CD14-positive monocyte (primary cell): Measurements from ENCODE around the gene OLFM1. TPM values are rescaled to one million over a fixed set of nuclear protein-coding genes. Genes with fewer than 3 reads are reported as not detected.

Source experiments
- DNase-seq, 3 donors: peaks; one replicate each; pipeline ENCODE4 v3.0.0-alpha.2; 2011 to 2022
- H2AFZ ChIP-seq: 2 replicates; pipeline ENCODE4 v1.6.0; 2012; ENCODE audit warnings: mild to moderate bottlenecking, low read depth, low read length, inconsistent platforms; ENCODE audit not compliant: insufficient read depth, poor library complexity, severe bottlenecking
- H3K27ac ChIP-seq, 2 donors: 1 replicate in 1 of 2; 2 replicates in 1 of 2; pipeline ENCODE4 v1.5.1; 2012 to 2013; ENCODE audit warnings: low read length in 2 of 2, control low read depth in 1 of 2, inconsistent platforms in 1 of 2, low read depth in 1 of 2, mild to moderate bottlenecking in 1 of 2
- H3K27me3 ChIP-seq, 2 donors: one replicate each; pipeline versions ENCODE4 v1.6.0 to v1.6.1; 2011 to 2013; ENCODE audit warnings: low read length in 2 of 2; ENCODE audit not compliant: control insufficient read depth in 2 of 2, insufficient read depth in 2 of 2
- H3K36me3 ChIP-seq, 2 donors: replicated peaks in 1 of 2; 1 replicate in 1 of 2; 2 replicates in 1 of 2; pipeline versions ENCODE4 v1.5.1 to v1.6.1; 2012 to 2013; ENCODE audit warnings: low read length in 2 of 2, control low read depth in 1 of 2, inconsistent platforms in 1 of 2, mild to moderate bottlenecking in 1 of 2; ENCODE audit not compliant: insufficient read depth in 2 of 2, control insufficient read depth in 1 of 2
- H3K4me1 ChIP-seq, 2 donors: 1 replicate in 1 of 2; 2 replicates in 1 of 2; pipeline versions ENCODE4 v1.5.1 to v1.6.1; 2012 to 2013; ENCODE audit warnings: low read length in 2 of 2, control low read depth in 1 of 2, inconsistent platforms in 1 of 2, mild to moderate bottlenecking in 1 of 2, moderate library complexity in 1 of 2; ENCODE audit not compliant: insufficient read depth in 2 of 2, control insufficient read depth in 1 of 2
- H3K4me2 ChIP-seq: replicated peaks from 2 replicates; pipeline ENCODE3; 2012; ENCODE audit warnings: low read length, moderate library complexity, mild to moderate bottlenecking; ENCODE audit not compliant: poor library complexity, severe bottlenecking; ENCODE audit errors: extremely low read depth
- H3K4me3 ChIP-seq, 3 experiments: fragments of 200-600 bp in 1 of 3; sonication (generic) in 1 of 3; replicated peaks in 1 of 3; 1 replicate in 2 of 3; 2 replicates in 1 of 3; pipeline ENCODE4 v1.5.1; 2011 to 2013; ENCODE audit warnings: low read length in 3 of 3, mild to moderate bottlenecking in 3 of 3, control low read depth in 2 of 3, low read depth in 2 of 3, inconsistent platforms in 1 of 3, moderate library complexity in 1 of 3
- H3K79me2 ChIP-seq: 2 replicates; pipeline ENCODE4 v1.6.0; 2012; ENCODE audit warnings: mild to moderate bottlenecking, control low read depth, inconsistent platforms, low read length, moderate library complexity; ENCODE audit not compliant: insufficient read depth
- H3K9ac ChIP-seq: 2 replicates; pipeline ENCODE4 v1.6.0; 2017; ENCODE audit warnings: low read length, mild to moderate bottlenecking; ENCODE audit not compliant: insufficient read depth, poor library complexity, severe bottlenecking
- H3K9me3 ChIP-seq, 2 donors: replicated peaks in 1 of 2; 1 replicate in 1 of 2; 2 replicates in 1 of 2; pipeline versions ENCODE4 v1.5.1 to v1.6.1; 2012 to 2013; ENCODE audit warnings: low read length in 2 of 2, control low read depth in 1 of 2; ENCODE audit not compliant: control insufficient read depth in 1 of 2, insufficient read depth in 1 of 2
- H4K20me1 ChIP-seq: 2 replicates; pipeline ENCODE4 v1.6.0; 2012; ENCODE audit warnings: mild to moderate bottlenecking, low read length, control low read depth, moderate library complexity; ENCODE audit not compliant: insufficient read depth
- H3K27ac Mint-ChIP-seq, 7 donors: one replicate each; pipeline ENCODE4 v1.8.0; 2020; ENCODE audit warnings: mild to moderate bottlenecking in 7 of 7, mixed read lengths in 7 of 7, moderate library complexity in 6 of 7, inconsistent platforms in 2 of 7
- H3K27me3 Mint-ChIP-seq, 3 donors: one replicate each; pipeline ENCODE4 v1.8.0; 2021 to 2022; ENCODE audit warnings: low read depth in 3 of 3, mild to moderate bottlenecking in 3 of 3, mixed read lengths in 3 of 3, moderate library complexity in 3 of 3, inconsistent platforms in 1 of 3
- H3K36me3 Mint-ChIP-seq, 2 donors: one replicate each; pipeline ENCODE4 v1.8.0; 2020; ENCODE audit warnings: mixed read lengths in 2 of 2, inconsistent platforms in 1 of 2, mild to moderate bottlenecking in 1 of 2
- H3K4me1 Mint-ChIP-seq: one replicate; pipeline ENCODE4 v1.8.0; 2020; ENCODE audit warnings: mild to moderate bottlenecking, mixed read lengths
- H3K4me3 Mint-ChIP-seq, 2 donors: one replicate each; pipeline ENCODE4 v1.8.0; 2020; ENCODE audit warnings: mild to moderate bottlenecking in 2 of 2, mixed read lengths in 2 of 2, moderate library complexity in 1 of 2
- H3K9me3 Mint-ChIP-seq, 7 donors: one replicate each; pipeline ENCODE4 v1.8.0; 2020 to 2022; ENCODE audit warnings: mixed read lengths in 7 of 7, mild to moderate bottlenecking in 6 of 7, moderate library complexity in 6 of 7, inconsistent platforms in 2 of 7
- CTCF ChIP-seq: fragments of 200-600 bp; IDR thresholded peaks from one replicate; pipeline ENCODE4 v1.8.0; 2022; ENCODE audit warnings: antibody characterized with exemption, mild to moderate bottlenecking
- whole genome bisulfite sequencing: methylation state at CpG from one replicate; pipeline ENCODE4 v1.1.5; 2013; ENCODE audit warnings: missing lambda C conversion rate; ENCODE audit not compliant: insufficient coverage; 5-methylcytosine and 5-hydroxymethylcytosine counted together
- intact Hi-C, 2 donors: fragments of 100-400 bp; cut with micrococcal nuclease; formaldehyde crosslinking; loops; one replicate each; pipeline versions ENCODE4 v1.15.0 to v1.15.1; 2023
- polyA plus RNA-seq, 3 donors: library from polyadenylated mRNA; depleted of rRNA in 1 of 3; unstranded in 2 of 3; stranded (reverse) in 1 of 3; fragments of 300-500 nt in 2 of 3; fragments of >200 nt in 1 of 3; fragmentation: Illumina TruSeq in 2 of 3; gene quantifications; 1 replicate in 2 of 3; 2 replicates in 1 of 3; pipeline ENCODE4 v1.2.3, GENCODE V29; 2012 to 2021

The OLFM1 gene
- polyA plus RNA-seq, 3 donors: 7.6 to 10.9 (median 9.4) TPM

- H3K27me3 Mint-ChIP-seq: peaks cover 41 to 60% (median 50%) of the 10 kb centered on the region in 3 donors
- H3K36me3 Mint-ChIP-seq: peaks cover 0 to 1% of the 10 kb centered on the region in 2 donors
- H3K9ac ChIP-seq: no peak overlapping the region
- peak overlapping the region; percentile 56 for H3K4me2 ChIP-seq
- peaks cover 0 to 12% (median 7%) of the 10 kb centered on the region in 7 donors for H3K9me3 Mint-ChIP-seq
- no peaks in the 10 kb centered on the region for H3K79me2 ChIP-seq
- no peak overlapping the region for H2AFZ ChIP-seq
- H3K36me3 ChIP-seq: no peaks in the 10 kb centered on the region
- H3K4me1 ChIP-seq: no peaks in the 10 kb centered on the region
- H3K4me1 Mint-ChIP-seq: peaks cover 5% of the 10 kb centered on the region
- no peak overlapping the region for H3K27ac ChIP-seq
- intact Hi-C loops: no loop called here
- H3K9me3 ChIP-seq: peaks cover 1 to 4% of the 10 kb centered on the region in 2 donors
- H3K27me3 ChIP-seq: peaks cover 11 to 40% of the 10 kb centered on the region in 2 donors
- H4K20me1 ChIP-seq: no peaks in the 10 kb centered on the region
- 37% methylated on average over 15 of the region's 19 CpGs for WGBS
- H3K27ac Mint-ChIP-seq: peak overlapping the region in 1 of 7 donors; percentile 23
- TF ChIP-seq CTCF: no peak
- no peak for DNase-seq
- peak overlapping the region; percentile 10 to 56 (median 31) for H3K4me3 ChIP-seq
- peak overlapping the region; percentile 48 to 83 for H3K4me3 Mint-ChIP-seq
Measured at GRCh38 chr9:135076143-135076875, 11.2 kb upstream of the OLFM1 start.

- Histone ChIP-seq H4K20me1 (no peaks in the 10 kb centered on the region), H3K9ac (no peak overlapping the region), H3K4me3 (peak overlapping the region in 1 of 3 experiments; percentile 56), H3K27me3 (peaks cover 11 to 40% of the 10 kb centered on the region in 2 donors), H3K4me2 (no peak overlapping the region), H3K36me3 (no peaks in the 10 kb centered on the region), H2AFZ (no peak overlapping the region), H3K79me2 (no peaks in the 10 kb centered on the region), H3K27ac (no peak overlapping the region), H3K4me1 (no peaks in the 10 kb centered on the region), H3K9me3 (peaks cover 3 to 4% of the 10 kb centered on the region in 2 donors)
- H3K27ac Mint-ChIP-seq: no peak overlapping the region
- H3K4me1 Mint-ChIP-seq: peaks cover 5% of the 10 kb centered on the region
- H3K36me3 Mint-ChIP-seq: peaks cover 0 to 1% of the 10 kb centered on the region in 2 donors
- peaks cover 41 to 61% (median 50%) of the 10 kb centered on the region in 3 donors for H3K27me3 Mint-ChIP-seq
- DNase-seq: no peak
- H3K4me3 Mint-ChIP-seq: peak overlapping the region; percentile 48 to 83
- intact Hi-C loops: no loop called here
- peaks cover 0 to 12% (median 7%) of the 10 kb centered on the region in 7 donors for H3K9me3 Mint-ChIP-seq
- WGBS: 70% methylated on average over 2 of the region's 6 CpGs
- TF ChIP-seq CTCF: no peak
Measured at GRCh38 chr9:135076876-135077430, 10.5 kb upstream of the OLFM1 start.
